Measurements from ENCODE around the gene VIPR2. TPM values are rescaled to one million over a fixed set of nuclear protein-coding genes. Genes with fewer than 3 reads are reported as not detected.

The VIPR2 gene
- total RNA-seq, 4 donors from 2014 or later: 9.3 to 16.6 (median 12.1) TPM

- TF ChIP-seq CTCF (IDR thresholded peaks at IDR 0.05): no peak
- no peak for TF ChIP-seq POLR2A (IDR thresholded peaks at IDR 0.05; ENCODE audit: low read depth)
- no peak for TF ChIP-seq POLR2AphosphoS5 (IDR thresholded peaks at IDR 0.05)
- no peak for TF ChIP-seq EP300 (IDR thresholded peaks at IDR 0.05)
- no peaks in the 10 kb centered on the region for H3K27me3 ChIP-seq
- no peaks in the 10 kb centered on the region for H3K9me3 ChIP-seq
- peaks cover 0 to 6% (median 2%) of the 10 kb centered on the region in 4 donors for H3K36me3 ChIP-seq
- DNase-seq (ENCODE audit: extremely low spot score): no peak
- intact Hi-C loops (cut with DNase I): no loop called here
- peak overlapping the region; percentile 72 to 82 (median 76) for H3K27ac ChIP-seq (replicated peaks in 1 of 4)
- peaks cover 37 to 48% (median 42%) of the 10 kb centered on the region in 4 donors for H3K4me1 ChIP-seq
- WGBS: 90% methylated on average over 23 of the region's 23 CpGs
- no peak overlapping the region for H3K4me3 ChIP-seq
Observed at GRCh38 chr7:159097661-159098423, 46.8 kb downstream of the VIPR2 start.

- intact Hi-C loops (cut with DNase I): no loop called here
- WGBS: 92% methylated on average over 23 of the region's 27 CpGs
- TF ChIP-seq EP300 (IDR thresholded peaks at IDR 0.05) (peak; percentile 4), POLR2A (IDR thresholded peaks at IDR 0.05; ENCODE audit: low read depth) (no peak), CTCF (IDR thresholded peaks at IDR 0.05) (no peak), POLR2AphosphoS5 (IDR thresholded peaks at IDR 0.05) (peak; percentile 22 to 53)
- DNase-seq (ENCODE audit: extremely low spot score): no peak
- Histone ChIP-seq H3K9me3 (no peaks in the 10 kb centered on the region), H3K4me3 (no peak overlapping the region), H3K36me3 (peaks cover 0 to 8% (median 0%) of the 10 kb centered on the region in 4 donors), H3K27ac (replicated peaks in 1 of 4) (peak overlapping the region; percentile 72 to 82 (median 76)), H3K27me3 (no peaks in the 10 kb centered on the region), H3K4me1 (peaks cover 37 to 48% (median 42%) of the 10 kb centered on the region in 4 donors)
Observed at GRCh38 chr7:159096736-159097581, 47.7 kb downstream of the VIPR2 start.

GRCh38 chr7:159095979-159096411, 48.7 kb downstream of the VIPR2 start:
- Histone ChIP-seq H3K4me1 (peaks cover 37 to 48% (median 42%) of the 10 kb centered on the region in 4 donors), H3K4me3 (no peak overlapping the region), H3K27me3 (no peaks in the 10 kb centered on the region), H3K36me3 (peaks cover 0 to 5% (median 0%) of the 10 kb centered on the region in 4 donors), H3K9me3 (no peaks in the 10 kb centered on the region), H3K27ac (replicated peaks in 1 of 4) (peak overlapping the region in 2 of 4 donors; percentile 78 to 82)
- 95% methylated on average over 8 of the region's 14 CpGs for WGBS
- no peak for TF ChIP-seq POLR2A (IDR thresholded peaks at IDR 0.05; ENCODE audit: low read depth)
- no peak for TF ChIP-seq EP300 (IDR thresholded peaks at IDR 0.05)
- TF ChIP-seq POLR2AphosphoS5 (IDR thresholded peaks at IDR 0.05): no peak
- TF ChIP-seq CTCF (IDR thresholded peaks at IDR 0.05): no peak
- intact Hi-C loops (cut with DNase I): no loop called here
- no peak for DNase-seq (ENCODE audit: extremely low spot score)

GRCh38 chr7:159094919-159095915, 49.5 kb downstream of the VIPR2 start:
- Histone ChIP-seq H3K9me3 (no peaks in the 10 kb centered on the region), H3K27ac (replicated peaks in 1 of 4) (peak overlapping the region in 2 of 4 donors; percentile 30 to 78), H3K4me1 (peaks cover 37 to 48% (median 42%) of the 10 kb centered on the region in 4 donors), H3K27me3 (no peaks in the 10 kb centered on the region), H3K36me3 (peaks cover 0 to 5% (median 0%) of the 10 kb centered on the region in 4 donors), H3K4me3 (no peak overlapping the region)
- no peak for TF ChIP-seq POLR2AphosphoS5 (IDR thresholded peaks at IDR 0.05)
- TF ChIP-seq CTCF (IDR thresholded peaks at IDR 0.05): no peak
- TF ChIP-seq EP300 (IDR thresholded peaks at IDR 0.05): no peak
- TF ChIP-seq POLR2A (IDR thresholded peaks at IDR 0.05; ENCODE audit: low read depth): no peak
- WGBS: 79% methylated on average over 17 of the region's 17 CpGs
- intact Hi-C loops (cut with DNase I): no loop called here
- no peak for DNase-seq (ENCODE audit: extremely low spot score)
